ENCODE results near the gene CLEC18C.
"Not testable (repeated sequence)": the region's sequence is repeated elsewhere in the genome, so short reads cannot be mapped to it uniquely, and the experiment has no call there.

Gene CLEC18C

GRCh38 chr16:70173212-70173837 is at the start of gene CLEC18C:
Gene CLEC18C, plus strand, starts transcription at chr16:70173787. Its CDS starts 492 bp downstream, at chr16:70174279.
- not testable (repeated sequence) for DNase-seq

GRCh38 chr16:70123822-70124221 is 49.8 kb upstream of the CLEC18C start:
- not testable (repeated sequence) for DNase-seq

GRCh38 chr16:70126226-70126625 is 47.4 kb upstream of the CLEC18C start:
- not testable (repeated sequence) for DNase-seq

- DNase-seq: not testable (repeated sequence)
Observed at GRCh38 chr16:70127706-70128105, 45.9 kb upstream of the CLEC18C start.

GRCh38 chr16:70128844-70129243 is 44.7 kb upstream of the CLEC18C start:
- DNase-seq: not testable (repeated sequence)

- not testable (repeated sequence) for DNase-seq
Observed at GRCh38 chr16:70135796-70136195, 37.8 kb upstream of the CLEC18C start.

GRCh38 chr16:70136595-70136994 is 37.0 kb upstream of the CLEC18C start:
- not testable (repeated sequence) for DNase-seq

- DNase-seq: not testable (repeated sequence)
Observed at GRCh38 chr16:70142739-70143138, 30.8 kb upstream of the CLEC18C start.

GRCh38 chr16:70143231-70143895 is 30.2 kb upstream of the CLEC18C start:
- not testable (repeated sequence) for DNase-seq

GRCh38 chr16:70147853-70148252 is 25.7 kb upstream of the CLEC18C start:
- not testable (repeated sequence) for DNase-seq

- not testable (repeated sequence) for DNase-seq
Observed at GRCh38 chr16:70148453-70148852, 25.1 kb upstream of the CLEC18C start.

GRCh38 chr16:70149296-70149695 is 24.3 kb upstream of the CLEC18C start:
- DNase-seq: not testable (repeated sequence)

- DNase-seq: no peak
Observed at GRCh38 chr16:70151391-70151790, 22.2 kb upstream of the CLEC18C start.

- DNase-seq: no peak
Observed at GRCh38 chr16:70151941-70152509, 21.6 kb upstream of the CLEC18C start.

GRCh38 chr16:70152578-70153302 is 20.8 kb upstream of the CLEC18C start:
- no peak for DNase-seq

- not testable (repeated sequence) for DNase-seq
Observed at GRCh38 chr16:70154736-70155135, 18.9 kb upstream of the CLEC18C start.

GRCh38 chr16:70156207-70156978 is 17.2 kb upstream of the CLEC18C start:
- DNase-seq: no peak

GRCh38 chr16:70157105-70157476 is 16.5 kb upstream of the CLEC18C start:
- DNase-seq: no peak

GRCh38 chr16:70157477-70158260 is 15.9 kb upstream of the CLEC18C start:
- DNase-seq: no peak

GRCh38 chr16:70158261-70158939 is 15.2 kb upstream of the CLEC18C start:
- no peak for DNase-seq

Data from NCI-H524 treated with DMSO at 0.1 percent for 48 hours (cell line).